ENCODE data around the gene ADPGK.
"Not testable (repeated sequence)": the region's sequence is repeated elsewhere in the genome, so short reads cannot be mapped to it uniquely, and the experiment has no call there.

ADPGK gene

GRCh38 chr15:72724028-72724427 is 59.5 kb downstream of the ADPGK start:
- no peak for TF ChIP-seq CTCF (conservative IDR thresholded peaks at IDR 0.05; ENCODE audit: low read depth, low read length)
- no peak overlapping the region for H3K4me3 ChIP-seq (ENCODE audit: low read depth, low read length)
- peak; percentile 13 for DNase-seq (ENCODE audit: low read depth)

DNA sequence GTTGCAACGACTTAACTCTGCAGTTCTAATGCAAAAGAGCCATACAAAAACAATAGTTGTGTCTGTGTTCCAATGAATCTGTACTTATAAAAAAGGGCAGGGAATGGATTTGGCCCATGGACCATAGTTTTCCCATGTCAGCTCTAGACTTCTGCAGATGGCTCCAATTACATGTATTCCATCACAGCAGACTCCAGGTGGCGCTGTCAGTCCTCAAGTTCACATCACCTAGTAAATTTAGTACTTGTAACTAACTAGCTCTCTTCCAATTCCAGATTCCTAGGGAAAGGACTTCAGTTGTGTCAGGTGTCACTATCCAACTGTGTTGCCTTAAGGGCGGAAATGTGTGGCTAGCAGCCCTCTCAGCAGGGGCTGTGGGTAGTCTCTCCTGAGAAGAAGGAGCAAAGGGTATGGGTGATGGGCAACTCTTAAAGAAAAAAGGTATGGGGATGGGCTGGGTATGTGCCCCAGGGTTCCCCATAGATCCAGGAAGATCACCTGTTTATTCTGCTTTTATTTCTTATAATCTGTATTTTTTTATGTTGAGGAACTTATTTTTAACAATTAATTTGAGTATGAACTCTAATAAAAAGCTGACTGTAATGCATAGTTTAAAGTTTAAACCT is 61.4 kb downstream of the ADPGK start:
- DNase-seq (ENCODE audit: low read depth): peak; percentile 88
- no peak overlapping the region for H3K4me3 ChIP-seq (ENCODE audit: low read depth, low read length)
- peak; percentile 89 for TF ChIP-seq CTCF (conservative IDR thresholded peaks at IDR 0.05; ENCODE audit: low read depth, low read length)

DNA sequence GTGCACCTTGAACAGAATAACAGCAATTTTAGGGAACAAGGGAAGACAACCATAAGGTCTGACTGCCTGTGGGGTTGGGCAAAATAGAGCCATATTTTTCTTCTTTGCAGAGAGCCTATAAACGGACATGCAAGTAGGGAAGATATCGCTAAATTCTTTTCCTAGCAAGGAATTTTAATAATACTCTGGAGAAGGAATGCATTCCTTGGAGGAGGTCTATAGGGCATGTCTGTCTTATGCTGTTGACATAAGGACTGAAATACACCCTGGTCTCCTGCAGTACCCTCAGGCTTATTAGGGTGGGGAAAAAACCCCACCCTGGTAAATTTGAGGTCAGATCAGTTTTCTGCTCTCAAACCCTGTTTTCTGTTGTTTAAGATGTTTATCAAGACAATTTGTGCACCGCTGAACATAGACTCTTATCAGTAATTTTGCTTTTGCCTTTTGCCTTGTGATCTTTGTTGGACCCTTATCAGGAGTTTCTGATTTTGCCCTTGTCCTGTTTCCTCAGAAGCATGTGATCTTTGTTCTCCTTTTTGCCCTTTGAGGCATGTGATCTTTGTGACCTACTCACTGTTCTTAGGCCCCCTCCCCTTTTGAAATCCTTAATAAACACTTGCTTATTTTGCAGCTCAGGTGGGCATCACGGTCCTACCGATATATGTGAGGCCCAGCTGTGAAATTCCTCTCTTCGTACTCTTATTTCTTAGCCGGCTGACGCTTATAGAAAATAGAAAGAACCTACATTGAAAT is 74.8 kb downstream of the ADPGK start:
- not testable (repeated sequence) for H3K4me3 ChIP-seq (ENCODE audit: low read depth, low read length); DNase-seq (ENCODE audit: low read depth)

GRCh38 chr15:72706266-72706665 is 77.3 kb downstream of the ADPGK start:
- no peak for TF ChIP-seq CTCF (conservative IDR thresholded peaks at IDR 0.05; ENCODE audit: low read depth, low read length)
- no peak overlapping the region for H3K4me3 ChIP-seq (ENCODE audit: low read depth, low read length)
- no peak for DNase-seq (ENCODE audit: low read depth)
